Measurements from ENCODE around the gene ANKRD13A.

ANKRD13A gene

GRCh38 chr12:109998904-109999648 is at the start of gene ANKRD13A:
TSS of gene ANKRD13A (plus strand) at chr12:109999430. CDS start at chr12:109999689, 259 bp downstream.
- peak; percentile 98 for DNase-seq

DNA sequence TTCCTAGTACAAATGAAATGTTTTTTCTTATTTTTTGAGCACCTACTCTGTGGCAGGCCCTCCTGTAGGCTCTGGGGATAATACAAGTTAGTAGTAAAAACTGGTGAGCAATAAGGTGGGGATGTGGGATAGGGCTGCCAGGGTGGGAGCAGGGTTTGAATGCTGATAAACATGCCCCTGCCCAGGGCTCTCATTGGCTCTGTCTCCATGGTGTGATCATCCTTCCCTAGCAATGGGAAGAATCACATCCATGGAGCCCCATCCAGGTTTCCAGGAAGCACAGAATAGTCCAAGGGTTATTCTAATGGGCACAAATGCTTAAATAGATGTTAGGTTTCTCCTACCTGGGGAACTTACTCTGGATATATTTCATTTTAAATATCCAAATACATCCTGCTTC is 48.6 kb upstream of the ANKRD13A start:
- no peak for DNase-seq

DNA sequence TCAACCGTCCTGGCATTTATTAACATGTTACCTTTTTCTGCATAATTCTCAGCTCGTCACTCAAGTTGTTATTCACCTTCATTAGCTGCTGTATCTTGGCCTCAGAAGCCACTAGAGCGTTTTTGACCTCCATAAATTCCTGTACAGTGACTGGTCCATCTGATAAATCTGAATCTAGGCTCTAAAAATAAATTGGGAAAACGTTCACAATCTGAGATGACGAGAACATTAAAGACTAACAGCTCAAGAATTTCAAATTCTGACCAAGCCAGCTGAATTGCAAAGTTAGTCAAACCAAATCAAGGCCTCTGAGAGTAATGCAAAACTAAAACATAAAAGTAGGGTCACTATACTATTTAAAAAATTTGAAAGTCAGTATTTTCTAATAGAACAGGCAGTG is 48.1 kb upstream of the ANKRD13A start:
- no peak for DNase-seq

GRCh38 chr12:109951751-109952150 is 47.5 kb upstream of the ANKRD13A start:
- no peak for DNase-seq

DNA sequence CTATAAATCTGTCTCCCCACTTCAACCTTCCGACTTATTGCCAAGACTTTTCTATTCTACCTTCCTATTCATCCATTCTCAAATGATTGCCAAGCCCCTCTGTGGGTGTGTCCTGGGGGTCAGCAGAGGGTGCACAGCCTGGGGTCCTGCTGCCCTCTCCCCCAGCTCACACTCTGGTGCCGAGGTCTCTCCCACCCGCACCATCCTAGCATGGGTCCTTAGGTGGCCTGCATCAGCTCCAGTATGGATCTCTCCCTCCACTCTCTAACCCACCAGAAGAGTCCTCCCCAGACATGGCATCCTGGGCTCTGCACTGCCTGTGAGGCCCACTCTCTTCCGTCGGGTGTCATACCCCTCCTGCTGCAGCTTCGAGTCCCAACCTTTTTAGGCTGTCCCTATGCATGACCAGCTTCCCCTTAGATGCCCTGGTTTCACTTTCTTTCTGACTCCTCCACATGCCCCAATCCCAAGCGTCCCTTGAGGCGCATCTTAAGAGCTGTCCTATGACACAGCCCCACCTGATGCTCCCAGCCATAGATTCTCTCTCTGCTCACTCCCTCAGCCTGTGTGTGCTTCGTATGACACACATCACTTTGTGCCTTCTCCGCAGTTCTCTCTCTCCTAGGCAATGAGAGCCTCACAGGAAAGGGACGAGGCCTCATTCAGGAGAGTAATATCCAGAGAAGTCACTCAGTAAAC is 46.9 kb upstream of the ANKRD13A start:
- no peak for DNase-seq

- no peak for DNase-seq
Observed at GRCh38 chr12:109952873-109953272, 46.4 kb upstream of the ANKRD13A start.

- DNase-seq: no peak
Observed at GRCh38 chr12:109953656-109954055, 45.6 kb upstream of the ANKRD13A start.

GRCh38 chr12:109958374-109958773 is 40.9 kb upstream of the ANKRD13A start:
- no peak for DNase-seq

DNA sequence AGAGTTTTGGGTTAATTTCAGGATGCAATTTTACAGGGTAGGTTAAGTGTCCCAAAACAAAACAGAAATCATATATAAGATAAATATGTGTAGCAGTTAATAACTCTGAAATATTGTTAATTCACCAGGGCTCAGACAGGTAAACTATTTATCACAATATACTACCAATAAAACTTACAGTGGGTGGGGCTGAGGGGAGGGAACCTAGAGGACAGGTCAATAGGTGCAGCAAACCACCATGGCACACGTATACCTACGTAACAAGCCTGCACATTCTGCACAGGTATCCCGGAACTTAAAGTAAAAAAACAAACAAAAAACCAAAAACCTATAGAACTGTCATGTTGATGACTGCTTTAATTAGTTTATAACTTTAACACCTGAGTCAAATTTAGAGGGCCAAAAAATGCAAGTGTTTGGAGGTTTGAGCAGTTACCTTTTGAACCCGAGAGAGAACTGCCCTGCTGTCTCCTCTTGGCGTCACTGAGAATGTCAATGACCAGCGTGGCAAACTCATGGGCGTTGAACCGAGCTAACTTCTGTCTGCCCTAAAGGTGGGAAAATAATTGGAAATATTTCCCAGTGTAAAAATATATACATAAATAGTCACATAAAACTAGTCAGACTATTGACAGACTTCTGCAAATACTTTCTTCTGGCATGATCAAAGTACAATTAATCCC is 39.7 kb upstream of the ANKRD13A start:
- no peak for DNase-seq

DNA sequence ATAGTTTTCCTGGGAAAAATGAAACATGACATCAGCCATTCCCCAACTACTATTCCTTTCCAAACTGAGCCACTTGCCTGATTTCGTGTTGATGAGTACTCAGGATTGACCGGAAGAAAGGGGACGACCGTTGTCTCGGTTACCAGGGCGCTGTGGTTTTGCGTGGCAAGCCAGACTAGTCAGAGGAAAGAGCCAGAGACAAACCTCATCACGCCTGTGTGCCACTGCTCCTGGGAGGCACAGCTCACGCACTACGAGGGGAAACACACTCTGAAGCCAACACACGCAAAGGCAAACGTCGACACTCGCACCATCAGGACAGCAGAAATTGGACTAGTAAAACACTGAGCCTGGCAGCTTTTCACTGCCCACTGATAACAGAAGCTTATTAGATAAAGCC is 38.0 kb upstream of the ANKRD13A start:
- DNase-seq: no peak

- no peak for DNase-seq
Observed at GRCh38 chr12:109961612-109962011, 37.6 kb upstream of the ANKRD13A start.

DNA sequence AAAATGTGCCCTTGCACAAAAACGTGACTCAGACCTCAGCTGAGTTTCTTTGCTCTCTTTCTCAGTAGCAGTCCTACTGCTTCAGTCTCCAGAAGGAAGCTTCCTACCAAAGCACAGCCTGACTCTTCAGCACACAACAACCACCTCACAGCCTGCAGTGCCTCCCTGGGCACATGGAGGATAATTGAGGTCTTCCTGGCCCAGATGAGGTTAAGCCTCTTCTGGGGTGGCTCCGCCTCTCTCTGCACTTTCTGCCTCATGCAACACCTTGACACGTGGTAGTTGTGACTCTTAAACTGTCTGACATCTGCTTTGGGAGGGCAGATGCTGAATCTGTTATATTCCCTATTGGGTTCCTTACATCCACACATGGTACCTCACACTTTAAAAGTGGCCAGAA is 36.8 kb upstream of the ANKRD13A start:
- DNase-seq: no peak

DNA sequence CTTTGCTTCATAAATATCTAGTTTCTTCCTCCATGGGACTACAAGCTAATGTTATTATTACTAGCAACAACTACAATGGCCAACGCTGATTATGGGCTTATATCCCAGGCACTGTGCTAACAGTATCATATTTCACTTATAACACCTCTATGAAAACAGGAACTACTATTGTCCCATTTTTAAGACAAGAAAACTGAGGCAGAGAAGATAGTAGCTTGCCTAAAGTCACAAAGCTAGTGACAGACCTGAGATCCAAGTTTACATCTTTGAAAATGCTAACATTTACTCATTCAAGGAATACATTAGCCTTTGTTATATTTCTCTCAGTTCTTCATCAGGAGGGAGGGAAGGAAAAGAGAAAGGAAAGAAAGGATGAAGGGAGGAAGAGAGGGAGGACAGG is 35.9 kb upstream of the ANKRD13A start:
- DNase-seq: no peak

- DNase-seq: no peak
Observed at GRCh38 chr12:109963743-109964429, 35.3 kb upstream of the ANKRD13A start.

GRCh38 chr12:109966546-109966945 is 32.7 kb upstream of the ANKRD13A start:
- no peak for DNase-seq

DNA sequence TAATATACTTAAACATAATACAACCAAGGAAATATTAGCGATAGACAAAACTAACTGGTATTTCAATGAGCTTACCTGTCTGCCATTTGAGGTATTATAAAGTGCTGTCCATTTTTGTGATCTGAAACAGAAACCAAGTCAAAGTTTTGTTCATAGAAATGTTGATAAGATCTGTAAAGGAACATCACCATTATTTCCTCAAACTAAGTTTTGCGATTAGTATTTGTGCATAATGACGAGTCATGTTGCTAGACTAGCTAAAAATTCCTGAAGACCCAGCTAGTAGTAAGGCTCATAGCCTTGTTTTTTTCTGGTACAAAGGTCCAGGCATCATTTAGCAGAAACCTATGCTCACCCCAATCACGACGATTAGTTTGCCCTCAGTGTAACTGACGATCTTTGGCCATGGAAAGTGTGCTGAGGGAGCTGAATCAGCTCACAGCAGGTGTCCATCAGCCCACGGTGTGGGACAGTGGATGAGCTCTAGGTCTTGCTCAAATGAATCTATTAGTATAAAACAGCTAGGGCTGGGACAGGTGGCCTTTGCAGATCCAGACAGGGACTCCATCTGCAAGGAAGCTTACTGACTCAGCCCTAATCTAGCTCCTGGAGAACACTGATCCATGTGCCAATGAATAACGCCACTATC is 31.7 kb upstream of the ANKRD13A start:
- no peak for DNase-seq

DNA sequence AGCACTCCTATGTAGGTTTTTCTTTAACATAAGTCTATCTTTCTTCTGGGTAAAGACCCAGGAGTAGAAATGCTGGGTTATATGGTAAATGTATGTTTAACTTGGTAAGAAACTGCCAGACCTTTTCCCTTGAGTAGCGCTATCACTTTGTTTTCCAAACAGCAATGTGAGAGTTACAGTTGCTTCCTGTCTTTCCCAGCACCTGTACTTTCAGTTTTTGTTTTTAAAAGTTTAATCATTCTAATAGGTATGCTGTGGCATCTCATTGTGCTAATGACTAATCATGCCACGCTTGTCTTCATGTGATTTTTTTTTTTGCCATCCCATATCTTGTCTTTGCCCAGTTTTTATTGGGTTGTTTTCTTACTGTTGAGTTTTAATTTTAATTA is 31.2 kb upstream of the ANKRD13A start:
- no peak for DNase-seq

DNA sequence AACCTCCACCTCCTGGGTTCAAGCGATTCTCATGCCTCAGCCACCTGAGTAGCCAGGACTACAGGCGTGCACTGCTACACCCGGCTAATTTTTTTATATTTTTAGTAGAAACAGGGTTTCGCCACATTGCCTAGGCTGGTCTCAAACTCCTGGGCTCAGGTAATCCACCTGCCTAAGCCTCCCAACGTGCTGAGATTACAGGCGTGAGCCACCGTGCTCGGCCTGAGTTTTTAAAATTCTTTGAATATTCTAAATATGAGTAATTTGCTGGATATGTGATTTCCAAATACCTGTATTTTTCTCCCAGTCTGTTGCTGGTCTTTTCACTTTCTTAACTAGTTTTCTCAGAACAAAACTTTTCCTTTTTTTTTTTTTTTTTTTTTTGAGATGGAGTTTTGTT is 30.4 kb upstream of the ANKRD13A start:
- DNase-seq: no peak

DNA sequence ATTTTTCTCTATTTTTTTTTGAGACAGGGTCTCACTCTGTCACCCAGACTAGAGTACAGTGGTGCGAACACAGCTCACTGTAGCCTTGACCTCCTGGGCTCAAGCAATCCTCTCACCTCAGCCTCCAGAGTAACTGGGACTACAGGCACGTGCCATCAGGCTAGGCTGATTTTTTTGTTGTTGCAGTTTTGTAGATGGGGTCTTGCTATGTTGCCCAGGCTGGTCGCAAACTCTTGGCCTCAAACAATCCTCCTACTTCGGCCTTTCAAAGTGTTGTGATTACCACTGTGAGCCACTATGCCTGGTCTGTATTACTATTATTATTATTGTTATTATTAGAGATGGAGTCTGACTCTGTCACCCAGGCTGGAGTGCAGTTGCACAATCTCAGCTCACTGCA is 26.4 kb upstream of the ANKRD13A start:
- no peak for DNase-seq

GRCh38 chr12:109981311-109981710 is 17.9 kb upstream of the ANKRD13A start:
- no peak for DNase-seq

- no peak for DNase-seq
Observed at GRCh38 chr12:109982210-109982609, 17.0 kb upstream of the ANKRD13A start.

GRCh38 chr12:109983432-109984142 is 15.6 kb upstream of the ANKRD13A start:
- no peak for DNase-seq

Data from eye (tissue), 1 donor.